HCT116 (cell line): ENCODE data around the gene SRL. TPM values are rescaled to one million over a fixed set of nuclear protein-coding genes. Genes with fewer than 3 reads are reported as not detected.

ENCODE experiments used
- ATAC-seq: fragments of 200-7000 bp; cut with Tn5 transposase; 2 replicates; pipeline ENCODE4 v1.9.1; 2020; ENCODE audit warnings: mild to moderate bottlenecking, moderate library complexity
- BruUV-seq: library from RNA; stranded (reverse); fragments of 400-500 nt; replicated peaks from 2 replicates; lab custom pipeline; 2021; lab: Mats Ljungman, UMichigan
- CTCF ChIA-PET: fragments of 300-600 bp; sonication (Branson Sonifier 250); formaldehyde crosslinking; loops from one replicate; lab custom pipeline; 2021; ENCODE audit warnings: antibody characterized with exemption; lab: Charles Lee
- POLR2A ChIA-PET: fragments of 300-600, 350-600 bp; sonication (Branson Sonifier 250); formaldehyde crosslinking; loops from one replicate; lab custom pipeline; 2021; ENCODE audit warnings: antibody characterized with exemption; lab: Charles Lee
- RAD21 ChIA-PET, 2 experiments: fragments of 300-600 bp; sonication (Branson Sonifier 250); formaldehyde crosslinking; loops; one replicate each; lab custom pipeline; 2023; ENCODE audit warnings: low total read pairs in 2 of 2; ENCODE audit not compliant: uncharacterized antibody in 2 of 2, unreplicated experiment in 2 of 2, low non-redundant PET in 1 of 2; lab: Charles Lee
- DNase-seq: peaks from one replicate; pipeline ENCODE4 v3.0.0-alpha.2; 2010; ENCODE audit warnings: low read depth, low spot score
- H2AFZ ChIP-seq: fragments of 200-600 bp; shearing (Covaris generic), sonication (generic); 2 replicates; pipeline ENCODE4 v1.6.1; 2017; ENCODE audit warnings: low read depth, mixed run types, mixed read lengths, antibody characterized with exemption, low read length; ENCODE audit not compliant: poor library complexity, severe bottlenecking
- H3K27ac ChIP-seq: 2 replicates; pipeline ENCODE4 v1.5.1; 2012; ENCODE audit warnings: low read depth, low read length
- H3K27me3 ChIP-seq: fragments of 200-600 bp; sonication (generic); 2 replicates; pipeline ENCODE4 v1.6.1; 2016; ENCODE audit warnings: mixed run types, low read length, mixed read lengths; ENCODE audit not compliant: insufficient read depth
- H3K36me3 ChIP-seq, 2 experiments: fragments of 200-500 bp in 1 of 2; fragments of 200-600 bp in 1 of 2; sonication (Bioruptor generic) in 1 of 2; sonication (generic) in 1 of 2; 2 replicates each; pipeline versions ENCODE4 v1.5.1 to v1.6.1; 2014 to 2016; ENCODE audit warnings: low read length in 2 of 2, inconsistent platforms in 1 of 2, mixed read lengths in 1 of 2, mixed run types in 1 of 2; ENCODE audit not compliant: insufficient read depth in 2 of 2, control insufficient read depth in 1 of 2
- H3K4me1 ChIP-seq, 2 experiments: fragments of 200-600 bp in 1 of 2; sonication (generic) in 1 of 2; 2 replicates each; pipeline versions ENCODE4 v1.5.1 to v1.6.1; 2012 to 2017; ENCODE audit warnings: low read length in 2 of 2, inconsistent platforms in 1 of 2, mild to moderate bottlenecking in 1 of 2, mixed read lengths in 1 of 2, mixed run types in 1 of 2, moderate library complexity in 1 of 2; ENCODE audit not compliant: insufficient read depth in 2 of 2, control insufficient read depth in 1 of 2
- H3K4me2 ChIP-seq: fragments of 200-600 bp; sonication (generic); 2 replicates; pipeline ENCODE4 v1.6.1; 2017; ENCODE audit warnings: mixed run types, low read length, mixed read lengths
- H3K4me3 ChIP-seq, 2 experiments: fragments of 200-600 bp in 1 of 2; sonication (generic) in 1 of 2; replicated peaks in 1 of 2; 2 replicates each; pipeline ENCODE4 v1.5.1; 2011 to 2016; ENCODE audit warnings: low read length in 2 of 2, control low read depth in 1 of 2, low read depth in 1 of 2, mild to moderate bottlenecking in 1 of 2, mixed read lengths in 1 of 2, mixed run types in 1 of 2
- H3K79me2 ChIP-seq: fragments of 200-600 bp; sonication (generic); 2 replicates; pipeline ENCODE4 v1.6.1; 2017; ENCODE audit warnings: mild to moderate bottlenecking, mixed run types, low read length, moderate library complexity, mixed read lengths; ENCODE audit not compliant: insufficient read depth
- H3K9ac ChIP-seq: fragments of 200-600 bp; sonication (generic); 2 replicates; pipeline ENCODE4 v1.6.1; 2016; ENCODE audit warnings: low read length, mixed read lengths
- H3K9me2 ChIP-seq: fragments of 200-600 bp; sonication (generic), shearing (Covaris generic); 2 replicates; pipeline ENCODE4 v1.6.1; 2017; ENCODE audit warnings: mixed run types, mild to moderate bottlenecking, moderate library complexity; ENCODE audit not compliant: insufficient read depth
- H3K9me3 ChIP-seq, 2 experiments: fragments of 200-500 bp in 1 of 2; fragments of 200-600 bp in 1 of 2; sonication (Bioruptor generic) in 1 of 2; sonication (generic) in 1 of 2; 2 replicates each; pipeline ENCODE4 v1.6.1; 2014 to 2017; ENCODE audit warnings: low read length in 2 of 2, mixed read lengths in 2 of 2, inconsistent platforms in 1 of 2, low read depth in 1 of 2, mild to moderate bottlenecking in 1 of 2, mixed run types in 1 of 2, moderate library complexity in 1 of 2; ENCODE audit not compliant: control insufficient read depth in 1 of 2, insufficient read depth in 1 of 2
- H4K20me1 ChIP-seq: fragments of 200-600 bp; sonication (generic), shearing (Covaris generic); 2 replicates; pipeline ENCODE4 v1.6.1; 2017; ENCODE audit warnings: mixed run types, mild to moderate bottlenecking, moderate library complexity; ENCODE audit not compliant: insufficient read depth
- CBX3 ChIP-seq: IDR thresholded peaks from 2 replicates; pipeline ENCODE4 v1.6.1; 2012; ENCODE audit warnings: low read depth
- CEBPB ChIP-seq: IDR thresholded peaks from 2 replicates; pipeline ENCODE4 v1.6.1; 2012; ENCODE audit warnings: low read depth
- EZH2 ChIP-seq: fragments of 200-600 bp; sonication (generic); IDR thresholded peaks from 2 replicates; pipeline ENCODE4 v1.6.1; 2017; ENCODE audit warnings: antibody characterized with exemption, mixed run types
- EZH2phosphoT487 ChIP-seq: fragments of 200-600 bp; IDR thresholded peaks from 2 replicates; pipeline ENCODE4 v1.6.1; 2018; ENCODE audit warnings: antibody characterized with exemption, borderline replicate concordance
- FOSL1 ChIP-seq: IDR thresholded peaks from 2 replicates; pipeline ENCODE4 v1.6.1; 2012; ENCODE audit warnings: low read depth
- MAX ChIP-seq: IDR thresholded peaks from 2 replicates; pipeline ENCODE4 v1.6.1; 2012
- POLR2AphosphoS5 ChIP-seq: IDR thresholded peaks from 2 replicates; pipeline ENCODE4 v1.6.1; 2011; ENCODE audit warnings: mild to moderate bottlenecking, low read depth, low read length, moderate library complexity
- REST ChIP-seq: IDR thresholded peaks from 2 replicates; pipeline ENCODE4 v1.6.1; 2012; ENCODE audit warnings: low read depth
- SIN3A ChIP-seq: IDR thresholded peaks from 2 replicates; pipeline ENCODE4 v1.6.1; 2012; ENCODE audit warnings: low read depth
- YY1 ChIP-seq: IDR thresholded peaks from 2 replicates; pipeline ENCODE4 v1.6.1; 2011; ENCODE audit warnings: low read length, low read depth, moderate library complexity, mild to moderate bottlenecking; ENCODE audit not compliant: insufficient replicate concordance; ENCODE audit errors: extremely low read depth
- ZFX ChIP-seq: fragments of 450-650 bp; IDR thresholded peaks from 2 replicates; pipeline ENCODE4 v1.6.1; 2017
- ZNF274 ChIP-seq: fragments of 200-500 bp; sonication (Bioruptor generic); IDR thresholded peaks from 2 replicates; pipeline ENCODE4 v1.6.1; 2014; ENCODE audit warnings: mild to moderate bottlenecking, low read depth, low read length, inconsistent platforms
- intact Hi-C: fragments of 100-400 bp; cut with micrococcal nuclease; formaldehyde crosslinking; loops from 2 replicates; pipeline ENCODE4 v1.10.0; 2022
- total RNA-seq: library from RNA; stranded (reverse); gene quantifications from one replicate; pipeline ENCODE4 v1.2.1, GENCODE V29; 2021; ENCODE audit not compliant: unreplicated experiment

Gene SRL
- total RNA-seq, 1 experiment from 2014 or later: not detected

GRCh38 chr16:4208341-4208751 is 33.5 kb downstream of the SRL start:
- DNase-seq: no peak
- Histone ChIP-seq H3K4me3 (no peak overlapping the region), H3K9me2 (no peaks in the 10 kb centered on the region), H3K79me2 (no peaks in the 10 kb centered on the region), H3K4me2 (no peak overlapping the region)
- BruUV-seq: no TSS peak
- intact Hi-C loops: no loop called here
- CTCF ChIA-PET: no interaction called here
- TF ChIP-seq MAX (no peak), ZNF274 (no peak), REST (no peak), SIN3A (no peak), CBX3 (no peak), ZFX (no peak), EZH2 (no peak), POLR2AphosphoS5 (no peak), YY1 (no peak), EZH2phosphoT487 (no peak), FOSL1 (no peak), CEBPB (no peak)
- TF ChIP-seq, all 23 proteins: peak for 0
- no peaks in the 10 kb centered on the region for H3K9me3 ChIP-seq
- H3K27ac ChIP-seq: no peak overlapping the region
- POLR2A ChIA-PET: no interaction called here
- peaks cover 7 to 12% of the 10 kb centered on the region in 2 experiments for H3K4me1 ChIP-seq
- no peaks in the 10 kb centered on the region for H3K36me3 ChIP-seq
- H3K27me3 ChIP-seq: no peaks in the 10 kb centered on the region
- ATAC-seq: no peak
- no peak overlapping the region for H3K9ac ChIP-seq
- H2AFZ ChIP-seq: no peak overlapping the region
- RAD21 ChIA-PET: no interaction called here
- no peaks in the 10 kb centered on the region for H4K20me1 ChIP-seq
